Mucosa of gallbladder (tissue), 1 donor: ENCODE results near the gene GTF2A1. TPM values are rescaled to one million over a fixed set of nuclear protein-coding genes. Genes with fewer than 3 reads are reported as not detected.
"Not testable (repeated sequence)": the region's sequence is repeated elsewhere in the genome, so short reads cannot be mapped to it uniquely, and the experiment has no call there.

Source experiments
- DNase-seq: peaks from one replicate; pipeline ENCODE4 v3.0.0-alpha.2; 2020; ENCODE audit warnings: low spot score
- total RNA-seq: library from RNA; stranded (reverse); gene quantifications from one replicate; pipeline ENCODE4 v1.2.1, GENCODE V29; 2021
- donor health status: DM: no; HTN: no; CAD: no.

GTF2A1 gene
- total RNA-seq, 1 donor from 2014 or later = 23.3 TPM

GRCh38 chr14:81231540-81231939 lies 10.8 kb upstream of the GTF2A1 start:
- no peak for DNase-seq

- no peak for DNase-seq
Observed at GRCh38 chr14:81224222-81224621, 3.5 kb upstream of the GTF2A1 start.

GRCh38 chr14:81223788-81224187 lies 3.0 kb upstream of the GTF2A1 start:
- not testable (repeated sequence) for DNase-seq

GRCh38 chr14:81222691-81223090 lies 1.9 kb upstream of the GTF2A1 start:
- DNase-seq = no peak

- DNase-seq = no peak
Observed at GRCh38 chr14:81222126-81222525, 1.4 kb upstream of the GTF2A1 start.

GRCh38 chr14:81221579-81222102 lies 882 bp upstream of the GTF2A1 start:
- DNase-seq = no peak

GRCh38 chr14:81220580-81220829 lies 254 bp downstream of the GTF2A1 start:
- DNase-seq = no peak

GRCh38 chr14:81219759-81220579 lies 790 bp downstream of the GTF2A1 start:
- peak; percentile 27 for DNase-seq

GRCh38 chr14:81219210-81219758 lies 1.5 kb downstream of the GTF2A1 start:
- peak; percentile 97 for DNase-seq

- DNase-seq = no peak
Observed at GRCh38 chr14:81211844-81212243, 8.9 kb downstream of the GTF2A1 start.

- no peak for DNase-seq
Observed at GRCh38 chr14:81209167-81209836, 11.5 kb downstream of the GTF2A1 start.

GRCh38 chr14:81208489-81208888 lies 12.3 kb downstream of the GTF2A1 start:
- no peak for DNase-seq

- no peak for DNase-seq
Observed at GRCh38 chr14:81206115-81206514, 14.6 kb downstream of the GTF2A1 start.

GRCh38 chr14:81205639-81206038 lies 15.1 kb downstream of the GTF2A1 start:
- DNase-seq = no peak

GRCh38 chr14:81200054-81200453 lies 20.7 kb downstream of the GTF2A1 start:
- no peak for DNase-seq

GRCh38 chr14:81199084-81199483 lies 21.7 kb downstream of the GTF2A1 start:
- no peak for DNase-seq

GRCh38 chr14:81198651-81199050 lies 22.1 kb downstream of the GTF2A1 start:
- DNase-seq = no peak

- DNase-seq = no peak
Observed at GRCh38 chr14:81193924-81194633, 26.7 kb downstream of the GTF2A1 start.

GRCh38 chr14:81192594-81192993 lies 28.2 kb downstream of the GTF2A1 start:
- DNase-seq = no peak

- no peak for DNase-seq
Observed at GRCh38 chr14:81187832-81188522, 32.8 kb downstream of the GTF2A1 start.

GRCh38 chr14:81179631-81180030 lies 41.1 kb downstream of the GTF2A1 start:
- DNase-seq = no peak

GRCh38 chr14:81178063-81178462 lies 42.7 kb downstream of the GTF2A1 start:
- DNase-seq = no peak
